ENCODE data around the gene PIK3CA. TPM values are rescaled to one million over a fixed set of nuclear protein-coding genes. Genes with fewer than 3 reads are reported as not detected.

The PIK3CA gene
- total RNA-seq, 1 donor: 34.7 TPM

DNA sequence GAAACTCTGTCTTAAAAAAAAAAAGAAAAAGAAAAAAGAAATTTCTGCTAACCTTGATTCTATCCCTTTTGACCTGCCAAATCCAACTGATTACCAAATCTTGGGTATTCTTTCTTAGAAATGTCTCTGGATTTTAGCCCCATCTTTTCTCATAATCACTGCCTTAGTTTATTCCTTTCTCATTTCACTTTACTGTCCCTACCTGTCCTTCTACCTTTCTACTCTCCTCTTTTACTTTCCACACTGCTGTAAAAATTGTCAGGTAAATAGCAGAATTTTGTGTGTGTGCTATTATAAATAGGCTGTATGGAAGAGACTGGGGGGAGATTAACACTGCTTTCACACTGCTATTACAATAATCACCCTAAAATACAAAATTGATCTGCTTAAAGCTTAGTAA is 16.7 kb downstream of the PIK3CA start:
- Histone ChIP-seq H3K27ac (ENCODE audit: low read depth, low read length) (no peak overlapping the region), H3K27me3 (ENCODE audit: insufficient read depth, low read length) (no peaks in the 10 kb centered on the region), H3K4me1 (ENCODE audit: insufficient read depth, low read length) (no peaks in the 10 kb centered on the region), H3K9me3 (ENCODE audit: low read depth, low read length) (no peaks in the 10 kb centered on the region), H2AFZ (ENCODE audit: low read length) (no peak overlapping the region), H3K4me2 (ENCODE audit: insufficient read depth, low read length) (no peak overlapping the region), H4K20me1 (ENCODE audit: insufficient read depth, low read length) (peaks cover 16% of the 10 kb centered on the region), H3K36me3 (ENCODE audit: insufficient read depth, low read length) (no peaks in the 10 kb centered on the region), H3K4me3 (ENCODE audit: insufficient read depth, low read length) (no peak overlapping the region), H3K79me2 (ENCODE audit: insufficient read depth, low read length) (peaks cover 78% of the 10 kb centered on the region)
- DNase-seq (ENCODE audit: insufficient read length, low spot score, missing footprints): no peak
- TF ChIP-seq, protein P1, sequence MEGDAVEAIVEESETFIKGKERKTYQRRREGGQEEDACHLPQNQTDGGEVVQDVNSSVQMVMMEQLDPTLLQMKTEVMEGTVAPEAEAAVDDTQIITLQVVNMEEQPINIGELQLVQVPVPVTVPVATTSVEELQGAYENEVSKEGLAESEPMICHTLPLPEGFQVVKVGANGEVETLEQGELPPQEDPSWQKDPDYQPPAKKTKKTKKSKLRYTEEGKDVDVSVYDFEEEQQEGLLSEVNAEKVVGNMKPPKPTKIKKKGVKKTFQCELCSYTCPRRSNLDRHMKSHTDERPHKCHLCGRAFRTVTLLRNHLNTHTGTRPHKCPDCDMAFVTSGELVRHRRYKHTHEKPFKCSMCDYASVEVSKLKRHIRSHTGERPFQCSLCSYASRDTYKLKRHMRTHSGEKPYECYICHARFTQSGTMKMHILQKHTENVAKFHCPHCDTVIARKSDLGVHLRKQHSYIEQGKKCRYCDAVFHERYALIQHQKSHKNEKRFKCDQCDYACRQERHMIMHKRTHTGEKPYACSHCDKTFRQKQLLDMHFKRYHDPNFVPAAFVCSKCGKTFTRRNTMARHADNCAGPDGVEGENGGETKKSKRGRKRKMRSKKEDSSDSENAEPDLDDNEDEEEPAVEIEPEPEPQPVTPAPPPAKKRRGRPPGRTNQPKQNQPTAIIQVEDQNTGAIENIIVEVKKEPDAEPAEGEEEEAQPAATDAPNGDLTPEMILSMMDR (IDR thresholded peaks at IDR 0.05; ENCODE audit: extremely low read depth, low read depth, low read length): no peak

DNA sequence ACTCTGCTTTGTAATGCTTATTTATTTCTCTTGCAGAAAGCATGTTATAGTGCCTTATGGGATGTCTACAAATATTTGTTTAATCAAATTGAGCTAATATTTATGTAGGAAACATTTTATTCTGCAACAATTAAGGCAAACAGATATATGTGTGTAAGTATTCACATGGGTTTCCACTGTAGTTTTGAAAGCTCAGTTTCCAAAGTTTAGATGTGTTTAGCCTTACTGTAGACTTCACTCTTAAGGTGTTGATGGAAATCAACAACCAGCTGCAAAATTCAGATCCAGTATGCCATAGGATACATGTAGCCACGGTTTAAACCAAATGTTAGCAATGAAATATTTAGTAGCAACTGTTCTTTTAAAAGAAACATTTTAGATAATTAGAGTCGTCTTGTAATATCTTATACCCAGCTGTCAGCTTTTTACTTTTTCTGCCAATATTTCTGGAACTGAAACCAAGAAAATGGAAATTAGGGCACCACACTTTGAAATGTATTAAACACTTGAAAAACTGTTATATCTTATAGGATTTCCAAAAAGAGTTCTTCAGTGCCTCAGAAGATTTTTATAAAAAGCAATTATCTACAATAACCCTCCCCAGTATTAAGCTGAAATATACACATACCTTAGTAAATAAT is 18.5 kb downstream of the PIK3CA start:
- no peak overlapping the region for H3K27ac ChIP-seq (ENCODE audit: low read depth, low read length)
- H3K79me2 ChIP-seq (ENCODE audit: insufficient read depth, low read length): peaks cover 70% of the 10 kb centered on the region
- no peak overlapping the region for H3K4me3 ChIP-seq (ENCODE audit: insufficient read depth, low read length)
- no peaks in the 10 kb centered on the region for H3K4me1 ChIP-seq (ENCODE audit: insufficient read depth, low read length)
- TF ChIP-seq, protein P1 (IDR thresholded peaks at IDR 0.05; ENCODE audit: extremely low read depth, low read depth, low read length): no peak
- no peaks in the 10 kb centered on the region for H3K36me3 ChIP-seq (ENCODE audit: insufficient read depth, low read length)
- peaks cover 16% of the 10 kb centered on the region for H4K20me1 ChIP-seq (ENCODE audit: insufficient read depth, low read length)
- no peak overlapping the region for H2AFZ ChIP-seq (ENCODE audit: low read length)
- H3K27me3 ChIP-seq (ENCODE audit: insufficient read depth, low read length): no peaks in the 10 kb centered on the region
- H3K9me3 ChIP-seq (ENCODE audit: low read depth, low read length): no peaks in the 10 kb centered on the region
- DNase-seq (ENCODE audit: insufficient read length, low spot score, missing footprints): no peak
- no peak overlapping the region for H3K4me2 ChIP-seq (ENCODE audit: insufficient read depth, low read length)

DNA sequence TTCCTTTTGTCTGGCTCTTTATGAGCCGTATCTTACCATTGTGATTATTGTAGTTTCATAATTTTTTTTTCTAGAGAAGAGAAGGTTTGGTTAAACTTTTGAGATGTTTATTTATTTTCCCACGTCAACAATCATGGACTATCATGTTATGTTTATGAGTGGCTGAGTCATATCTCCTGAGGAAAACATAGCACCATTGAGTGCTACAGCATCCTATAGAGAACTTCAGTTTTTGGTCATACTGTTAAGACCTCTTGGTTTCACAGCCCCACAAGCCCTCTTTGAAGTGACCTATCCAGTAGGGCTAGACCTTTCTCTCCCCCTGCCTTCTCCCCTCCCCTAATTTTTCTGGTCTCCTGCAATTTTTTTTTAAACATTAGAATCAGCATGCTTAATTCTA is 20.8 kb downstream of the PIK3CA start:
- DNase-seq (ENCODE audit: insufficient read length, low spot score, missing footprints): no peak
- no peaks in the 10 kb centered on the region for H3K4me1 ChIP-seq (ENCODE audit: insufficient read depth, low read length)
- H3K4me2 ChIP-seq (ENCODE audit: insufficient read depth, low read length): no peak overlapping the region
- no peak overlapping the region for H3K4me3 ChIP-seq (ENCODE audit: insufficient read depth, low read length)
- no peak overlapping the region for H3K27ac ChIP-seq (ENCODE audit: low read depth, low read length)
- no peaks in the 10 kb centered on the region for H3K9me3 ChIP-seq (ENCODE audit: low read depth, low read length)
- H2AFZ ChIP-seq (ENCODE audit: low read length): no peak overlapping the region
- peaks cover 16% of the 10 kb centered on the region for H4K20me1 ChIP-seq (ENCODE audit: insufficient read depth, low read length)
- TF ChIP-seq, protein P1 (IDR thresholded peaks at IDR 0.05; ENCODE audit: extremely low read depth, low read depth, low read length): no peak
- H3K36me3 ChIP-seq (ENCODE audit: insufficient read depth, low read length): no peaks in the 10 kb centered on the region
- H3K27me3 ChIP-seq (ENCODE audit: insufficient read depth, low read length): no peaks in the 10 kb centered on the region
- H3K79me2 ChIP-seq (ENCODE audit: insufficient read depth, low read length): peaks cover 56% of the 10 kb centered on the region

DNA sequence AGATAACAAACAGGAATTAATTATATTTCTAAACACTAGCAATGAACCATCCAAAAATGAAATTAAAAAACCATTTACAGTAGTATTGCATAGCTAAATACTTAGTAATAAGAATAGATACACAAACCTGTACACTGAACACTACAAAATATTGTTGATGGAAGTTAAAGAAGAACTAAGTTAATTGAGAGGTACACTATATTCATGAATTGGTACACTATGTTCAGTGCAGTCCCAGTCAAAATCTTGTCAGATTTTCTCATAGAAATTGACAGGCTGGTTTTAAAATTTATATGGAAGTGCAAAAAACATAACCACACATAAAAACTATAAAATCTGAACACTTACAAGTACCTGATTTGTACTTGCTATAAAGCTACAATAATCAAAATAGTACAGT is 24.4 kb downstream of the PIK3CA start:
- Histone ChIP-seq H4K20me1 (ENCODE audit: insufficient read depth, low read length) (peaks cover 18% of the 10 kb centered on the region), H3K9me3 (ENCODE audit: low read depth, low read length) (no peaks in the 10 kb centered on the region), H3K36me3 (ENCODE audit: insufficient read depth, low read length) (no peaks in the 10 kb centered on the region), H2AFZ (ENCODE audit: low read length) (no peak overlapping the region), H3K4me2 (ENCODE audit: insufficient read depth, low read length) (no peak overlapping the region), H3K27me3 (ENCODE audit: insufficient read depth, low read length) (no peaks in the 10 kb centered on the region), H3K4me3 (ENCODE audit: insufficient read depth, low read length) (no peak overlapping the region), H3K27ac (ENCODE audit: low read depth, low read length) (no peak overlapping the region), H3K4me1 (ENCODE audit: insufficient read depth, low read length) (peaks cover 11% of the 10 kb centered on the region), H3K79me2 (ENCODE audit: insufficient read depth, low read length) (peaks cover 53% of the 10 kb centered on the region)
- no peak for DNase-seq (ENCODE audit: insufficient read length, low spot score, missing footprints)
- TF ChIP-seq, protein P1 (IDR thresholded peaks at IDR 0.05; ENCODE audit: extremely low read depth, low read depth, low read length): no peak
